Ovary (tissue), 1 donor: ENCODE measurements around the gene MOB3A.

Source experiments
- EP300 ChIP-seq: sonication (generic); formaldehyde crosslinking; IDR thresholded peaks from one replicate; pipeline ENCODE4 v1.6.1; 2017; ENCODE audit warnings: antibody characterized with exemption
- POLR2A ChIP-seq: fragments of 450-650 bp; IDR thresholded peaks from one replicate; pipeline ENCODE4 v1.6.1; 2017; ENCODE audit warnings: antibody characterized with exemption, mild to moderate bottlenecking, moderate library complexity

DNA sequence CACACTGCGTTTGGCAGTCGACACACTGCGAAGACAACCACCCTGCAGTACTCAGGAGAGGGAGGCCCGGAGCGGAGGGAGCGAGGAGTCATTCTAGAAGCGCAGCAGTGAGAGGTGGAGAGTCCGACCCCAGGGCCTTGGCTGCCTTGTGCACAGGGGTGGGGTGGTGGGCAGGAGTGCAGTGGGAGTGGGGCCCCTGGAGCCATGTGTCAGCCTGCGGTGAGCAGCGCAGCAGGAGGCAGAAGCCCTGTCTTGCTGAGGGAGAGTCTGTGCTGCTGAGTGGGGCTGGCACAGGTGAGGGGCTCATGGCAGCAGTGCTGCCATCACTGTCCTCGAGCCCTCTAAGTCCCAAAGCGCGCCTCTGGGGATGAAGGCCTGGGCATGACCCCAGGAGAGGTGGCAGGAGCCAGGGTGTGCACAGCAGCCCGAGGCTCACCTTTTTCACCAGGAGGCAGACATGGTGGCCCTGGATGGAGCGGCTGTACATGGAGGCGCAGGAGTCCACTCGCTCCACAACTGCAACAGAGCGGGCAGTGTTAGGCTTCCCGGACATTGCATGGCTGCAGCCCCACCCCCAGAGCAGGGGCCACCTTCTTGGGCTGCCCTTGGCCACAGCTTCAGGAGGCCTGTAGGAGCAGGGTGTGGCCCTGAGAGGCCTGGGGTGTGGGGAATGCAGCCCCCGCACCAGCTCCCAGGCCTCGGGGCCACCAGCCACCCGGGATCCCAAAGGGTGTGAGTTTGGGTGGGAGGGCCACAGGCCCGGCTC, 12.3 kb upstream of the MOB3A start:
- TF ChIP-seq POLR2A, result no peak
- TF ChIP-seq EP300, result no peak
